GM12891 (cell line): ENCODE measurements around the gene LAYN.
A peak's percentile ranks its signal among the peaks of the same experiment; 100 is the strongest.

Source experiments
- DNase-seq: peaks from one replicate; pipeline ENCODE4 v3.0.0; 2011; ENCODE audit warnings: low spot score; ENCODE audit not compliant: insufficient read length
- FAIRE-seq: peaks from 2 replicates; lab custom pipeline; 2011; peaks lifted over from hg19 to GRCh38; lab: Jason Lieb, UNC
- PAX5 ChIP-seq: IDR thresholded peaks from 2 replicates; pipeline ENCODE4 v1.6.1; 2011; ENCODE audit warnings: low read length, moderate library complexity, mild to moderate bottlenecking; ENCODE audit not compliant: insufficient read depth, severe bottlenecking
- POLR2A ChIP-seq: IDR thresholded peaks from 2 replicates; pipeline ENCODE4 v1.6.1; 2011; ENCODE audit warnings: low read depth, low read length, control low read depth
- POLR2AphosphoS5 ChIP-seq: IDR thresholded peaks from 2 replicates; pipeline ENCODE4 v1.6.1; 2011; ENCODE audit warnings: low read depth, low read length, control low read depth
- POU2F2 ChIP-seq: IDR thresholded peaks from 2 replicates; pipeline ENCODE4 v1.6.1; 2011; ENCODE audit warnings: low read depth, mild to moderate bottlenecking, control low read depth, low read length, moderate library complexity
- SPI1 ChIP-seq: IDR thresholded peaks from 2 replicates; pipeline ENCODE4 v1.6.1; 2011; ENCODE audit warnings: low read depth, low read length, control low read depth
- TAF1 ChIP-seq: IDR thresholded peaks from 2 replicates; pipeline ENCODE4 v1.6.1; 2011; ENCODE audit warnings: low read depth, low read length, control low read depth

The LAYN gene

DNA sequence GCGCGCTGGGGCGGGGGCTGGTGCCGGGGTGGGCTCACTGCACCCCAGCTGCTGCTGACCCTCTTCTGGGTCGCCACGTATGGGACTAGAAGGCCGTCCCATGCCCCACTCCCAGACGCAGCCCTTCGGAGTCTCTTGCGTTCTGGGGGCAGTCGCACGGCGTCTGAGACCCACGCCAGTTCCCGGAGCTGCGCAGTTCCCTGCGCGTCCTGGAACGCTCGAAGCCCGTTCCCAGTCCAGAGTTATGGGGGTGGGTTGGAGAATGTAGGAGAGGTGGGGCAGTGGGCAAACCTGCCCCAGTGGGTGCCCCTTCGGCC, 375 bp downstream of the LAYN start:
- TF ChIP-seq TAF1, result no peak
- TF ChIP-seq POLR2AphosphoS5, result no peak
- no peak for TF ChIP-seq POLR2A
- no peak for TF ChIP-seq PAX5
- no peak for TF ChIP-seq POU2F2
- no peak for TF ChIP-seq SPI1
- DNase-seq, result no peak
- no peak for FAIRE-seq

- DNase-seq (no peak), FAIRE-seq (no peak)
- TF ChIP-seq POU2F2 (no peak), TAF1 (no peak), PAX5 (no peak), POLR2AphosphoS5 (no peak)
Observed at GRCh38 chr11:111541254-111542061, 938 bp downstream of the LAYN start.

- FAIRE-seq (no peak), DNase-seq (no peak)
- TF ChIP-seq POLR2A, result no peak
- TF ChIP-seq POU2F2, result no peak
- no peak for TF ChIP-seq POLR2AphosphoS5
- no peak for TF ChIP-seq PAX5
- no peak for TF ChIP-seq SPI1
- TF ChIP-seq TAF1, result no peak
Observed at GRCh38 chr11:111542606-111543275, 2.2 kb downstream of the LAYN start.

- no peak for DNase-seq
- TF ChIP-seq POLR2AphosphoS5, result no peak
- no peak for TF ChIP-seq POLR2A
- TF ChIP-seq SPI1, result no peak
- no peak for TF ChIP-seq PAX5
- TF ChIP-seq TAF1, result no peak
- TF ChIP-seq POU2F2, result no peak
- no peak for FAIRE-seq
Observed at GRCh38 chr11:111548525-111548924, 8.0 kb downstream of the LAYN start.

GRCh38 chr11:111549196-111549868, 8.8 kb downstream of the LAYN start:
- no peak for FAIRE-seq
- TF ChIP-seq TAF1 (no peak), POU2F2 (no peak), POLR2A (no peak), POLR2AphosphoS5 (no peak), PAX5 (no peak), SPI1 (no peak)

DNA sequence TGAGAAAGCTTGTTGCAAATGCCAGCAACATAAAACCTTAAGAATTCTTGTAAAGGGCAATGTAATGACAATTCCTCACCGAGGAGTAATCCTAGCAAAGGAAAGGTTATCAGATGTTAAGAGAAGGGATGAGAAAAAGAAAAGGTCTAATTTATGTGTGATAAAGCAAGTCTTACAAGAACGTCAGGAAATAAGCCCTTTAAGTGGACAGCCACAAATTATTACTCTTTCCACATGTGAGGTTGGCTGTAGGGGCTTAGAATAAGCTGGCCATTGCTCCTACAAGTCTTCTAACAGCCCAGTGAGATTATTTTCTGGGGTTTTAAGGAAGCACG, 9.3 kb downstream of the LAYN start:
- FAIRE-seq, result no peak

More at GRCh38 chr11:111549196-111549868, 8.8 kb downstream of the LAYN start:
- no peak for DNase-seq

DNA sequence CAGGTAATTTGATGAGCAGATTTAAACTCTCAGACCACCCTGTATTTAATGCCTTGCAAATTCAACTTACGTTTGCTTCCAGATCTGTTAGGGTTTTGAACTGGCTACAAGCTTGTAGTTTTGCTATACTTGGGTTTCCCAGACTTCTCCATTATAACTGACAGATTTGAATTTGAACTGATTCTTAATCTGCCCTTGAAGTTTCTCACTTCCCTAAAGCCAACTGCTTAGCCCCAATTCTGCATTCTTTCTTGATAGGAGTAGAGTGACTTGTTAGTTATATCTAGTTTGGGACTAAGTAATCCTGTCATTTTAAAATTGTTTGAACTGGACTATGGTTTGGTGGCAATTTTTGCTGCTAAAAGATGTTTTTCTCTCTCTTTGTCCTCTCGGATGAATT, 9.7 kb downstream of the LAYN start:
- FAIRE-seq, result no peak
- DNase-seq, result no peak
- TF ChIP-seq SPI1, result peak; percentile 66
- no peak for TF ChIP-seq PAX5

More for the DNA sequence above, 9.3 kb downstream of the LAYN start:
- DNase-seq, result no peak
- no peak for TF ChIP-seq POLR2A
- TF ChIP-seq POLR2AphosphoS5, result no peak
- no peak for TF ChIP-seq SPI1
- no peak for TF ChIP-seq TAF1
- TF ChIP-seq POU2F2, result no peak
- no peak for TF ChIP-seq PAX5

DNA sequence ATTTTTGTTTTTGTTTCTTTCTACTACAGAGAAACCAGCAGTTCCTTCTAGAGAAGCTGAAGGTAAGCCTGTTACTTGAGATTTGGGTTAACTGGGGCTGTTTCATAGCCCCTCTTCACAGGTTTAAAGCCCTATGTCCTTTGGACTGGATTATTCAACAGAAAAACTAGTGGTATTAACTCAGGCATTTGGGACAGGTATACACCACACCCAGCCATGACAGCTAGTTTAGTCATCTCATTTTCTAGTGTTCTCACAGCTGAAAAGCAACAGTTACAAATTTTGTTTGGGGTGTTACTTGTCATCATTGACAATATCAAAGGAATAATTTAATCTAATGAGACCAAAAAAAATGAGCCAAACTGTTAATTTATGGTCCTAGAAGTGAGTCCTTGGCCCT, 14.0 kb downstream of the LAYN start:
- no peak for FAIRE-seq
- no peak for TF ChIP-seq SPI1
- TF ChIP-seq TAF1, result no peak
- no peak for TF ChIP-seq POLR2AphosphoS5
- TF ChIP-seq POLR2A, result no peak
- TF ChIP-seq POU2F2, result no peak
- no peak for TF ChIP-seq PAX5
- DNase-seq, result no peak

GRCh38 chr11:111555255-111555654, 14.7 kb downstream of the LAYN start:
- FAIRE-seq (no peak), DNase-seq (no peak)
- TF ChIP-seq POLR2AphosphoS5, result no peak
- TF ChIP-seq PAX5, result no peak
- TF ChIP-seq POU2F2, result no peak
- no peak for TF ChIP-seq TAF1
- TF ChIP-seq POLR2A, result no peak
- no peak for TF ChIP-seq SPI1
